ENCODE results near the gene RPL32.

Gene RPL32

GRCh38 chr3:12852201-12852600, 10.8 kb upstream of the RPL32 start:
- no peak overlapping the region for H3K4me2 ChIP-seq (ENCODE audit: low read depth, low read length, poor library complexity, severe bottlenecking)
- H2AFZ ChIP-seq (ENCODE audit: low read length) = no peak overlapping the region
- TF ChIP-seq, protein P1, sequence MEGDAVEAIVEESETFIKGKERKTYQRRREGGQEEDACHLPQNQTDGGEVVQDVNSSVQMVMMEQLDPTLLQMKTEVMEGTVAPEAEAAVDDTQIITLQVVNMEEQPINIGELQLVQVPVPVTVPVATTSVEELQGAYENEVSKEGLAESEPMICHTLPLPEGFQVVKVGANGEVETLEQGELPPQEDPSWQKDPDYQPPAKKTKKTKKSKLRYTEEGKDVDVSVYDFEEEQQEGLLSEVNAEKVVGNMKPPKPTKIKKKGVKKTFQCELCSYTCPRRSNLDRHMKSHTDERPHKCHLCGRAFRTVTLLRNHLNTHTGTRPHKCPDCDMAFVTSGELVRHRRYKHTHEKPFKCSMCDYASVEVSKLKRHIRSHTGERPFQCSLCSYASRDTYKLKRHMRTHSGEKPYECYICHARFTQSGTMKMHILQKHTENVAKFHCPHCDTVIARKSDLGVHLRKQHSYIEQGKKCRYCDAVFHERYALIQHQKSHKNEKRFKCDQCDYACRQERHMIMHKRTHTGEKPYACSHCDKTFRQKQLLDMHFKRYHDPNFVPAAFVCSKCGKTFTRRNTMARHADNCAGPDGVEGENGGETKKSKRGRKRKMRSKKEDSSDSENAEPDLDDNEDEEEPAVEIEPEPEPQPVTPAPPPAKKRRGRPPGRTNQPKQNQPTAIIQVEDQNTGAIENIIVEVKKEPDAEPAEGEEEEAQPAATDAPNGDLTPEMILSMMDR (conservative IDR thresholded peaks at IDR 0.05; ENCODE audit: low read length) = no peak
- no peak for TF ChIP-seq EZH2phosphoT487 (IDR thresholded peaks at IDR 0.05; ENCODE audit: borderline replicate concordance)
- H3K9me2 ChIP-seq (replicated peaks; ENCODE audit: low read depth, low read length) = no peaks in the 10 kb centered on the region
- H3K36me3 ChIP-seq (ENCODE audit: insufficient read depth, low read length) = no peaks in the 10 kb centered on the region
- H3F3A ChIP-seq (ENCODE audit: low read depth) = no peaks in the 10 kb centered on the region
- H4K20me1 ChIP-seq (ENCODE audit: insufficient read depth, low read length, poor library complexity, severe bottlenecking) = no peaks in the 10 kb centered on the region
- no peaks in the 10 kb centered on the region for H3K27me3 ChIP-seq (ENCODE audit: insufficient read depth, low read length, poor library complexity, severe bottlenecking)
- H3K9me3 ChIP-seq (ENCODE audit: insufficient read depth, low read depth, low read length) = no peaks in the 10 kb centered on the region
- H3K9ac ChIP-seq (ENCODE audit: low read depth, low read length, poor library complexity, severe bottlenecking) = no peak overlapping the region
- no peaks in the 10 kb centered on the region for H3K79me2 ChIP-seq (ENCODE audit: insufficient read depth, low read length)
- H3K4me3 ChIP-seq (ENCODE audit: low read length, poor library complexity, severe bottlenecking) = no peak overlapping the region
- no peaks in the 10 kb centered on the region for H3K4me1 ChIP-seq (ENCODE audit: insufficient read depth, low read length, poor library complexity, severe bottlenecking)

- Histone ChIP-seq H3K4me3 (ENCODE audit: low read length, poor library complexity, severe bottlenecking) (no peak overlapping the region), H3K9me2 (replicated peaks; ENCODE audit: low read depth, low read length) (no peaks in the 10 kb centered on the region), H3F3A (ENCODE audit: low read depth) (no peaks in the 10 kb centered on the region), H3K27me3 (ENCODE audit: insufficient read depth, low read length, poor library complexity, severe bottlenecking) (peaks cover 6% of the 10 kb centered on the region), H3K4me1 (ENCODE audit: insufficient read depth, low read length, poor library complexity, severe bottlenecking) (peaks cover 2% of the 10 kb centered on the region), H3K36me3 (ENCODE audit: insufficient read depth, low read length) (peaks cover under 1% of the 10 kb centered on the region; the same call in 1 of the 2 replicates), H3K4me2 (ENCODE audit: low read depth, low read length, poor library complexity, severe bottlenecking) (no peak overlapping the region), H4K20me1 (ENCODE audit: insufficient read depth, low read length, poor library complexity, severe bottlenecking) (peaks cover 5% of the 10 kb centered on the region), H3K9me3 (ENCODE audit: insufficient read depth, low read depth, low read length) (no peaks in the 10 kb centered on the region), H3K9ac (ENCODE audit: low read depth, low read length, poor library complexity, severe bottlenecking) (no peak overlapping the region), H2AFZ (ENCODE audit: low read length) (no peak overlapping the region), H3K79me2 (ENCODE audit: insufficient read depth, low read length) (peaks cover 6% of the 10 kb centered on the region)
- no peak for TF ChIP-seq EZH2phosphoT487 (IDR thresholded peaks at IDR 0.05; ENCODE audit: borderline replicate concordance)
- TF ChIP-seq, protein P1 (conservative IDR thresholded peaks at IDR 0.05; ENCODE audit: low read length) = no peak
Measured at GRCh38 chr3:12845811-12846210, 4.4 kb upstream of the RPL32 start.

- H3K9me2 ChIP-seq (replicated peaks; ENCODE audit: low read depth, low read length) = no peaks in the 10 kb centered on the region
- no peak overlapping the region for H3K4me3 ChIP-seq (ENCODE audit: low read length, poor library complexity, severe bottlenecking)
- H3K4me1 ChIP-seq (ENCODE audit: insufficient read depth, low read length, poor library complexity, severe bottlenecking) = peaks cover 17% of the 10 kb centered on the region
- H3F3A ChIP-seq (ENCODE audit: low read depth) = no peaks in the 10 kb centered on the region
- no peaks in the 10 kb centered on the region for H3K9me3 ChIP-seq (ENCODE audit: insufficient read depth, low read depth, low read length)
- TF ChIP-seq EZH2phosphoT487 (IDR thresholded peaks at IDR 0.05; ENCODE audit: borderline replicate concordance) = no peak
- TF ChIP-seq, protein P1 (conservative IDR thresholded peaks at IDR 0.05; ENCODE audit: low read length) = no peak
- H3K36me3 ChIP-seq (ENCODE audit: insufficient read depth, low read length) = peaks cover 27% of the 10 kb centered on the region
- H3K4me2 ChIP-seq (ENCODE audit: low read depth, low read length, poor library complexity, severe bottlenecking) = no peak overlapping the region
- H2AFZ ChIP-seq (ENCODE audit: low read length) = no peak overlapping the region
- peaks cover 11% of the 10 kb centered on the region for H3K27me3 ChIP-seq (ENCODE audit: insufficient read depth, low read length, poor library complexity, severe bottlenecking)
- peaks cover 38% of the 10 kb centered on the region for H4K20me1 ChIP-seq (ENCODE audit: insufficient read depth, low read length, poor library complexity, severe bottlenecking)
- peaks cover 40% of the 10 kb centered on the region for H3K79me2 ChIP-seq (ENCODE audit: insufficient read depth, low read length)
- H3K9ac ChIP-seq (ENCODE audit: low read depth, low read length, poor library complexity, severe bottlenecking) = no peak overlapping the region
Measured at GRCh38 chr3:12842469-12842868, 1.1 kb upstream of the RPL32 start.
